HG03442 (cell line): ENCODE measurements around the gene TLX1.
"Not testable (repeated sequence)": the region's sequence is repeated elsewhere in the genome, so short reads cannot be mapped to it uniquely, and the experiment has no call there.

Source experiments
- ATAC-seq: cut with Tn5 transposase; IDR thresholded peaks from one replicate; pipeline ENCODE4 v1.9.1; 2021; ENCODE audit warnings: mild to moderate bottlenecking, moderate library complexity; ENCODE audit not compliant: unreplicated experiment

TLX1 gene

GRCh38 chr10:101146392-101147251 lies 15.5 kb downstream of the TLX1 start:
- ATAC-seq = no peak

GRCh38 chr10:101151395-101151794 lies 20.3 kb downstream of the TLX1 start:
- no peak for ATAC-seq

- ATAC-seq = no peak
Measured at GRCh38 chr10:101152316-101152715, 21.2 kb downstream of the TLX1 start.

GRCh38 chr10:101154506-101154905 lies 23.4 kb downstream of the TLX1 start:
- not testable (repeated sequence) for ATAC-seq

- no peak for ATAC-seq
Measured at GRCh38 chr10:101155896-101156295, 24.8 kb downstream of the TLX1 start.

- ATAC-seq = no peak
Measured at GRCh38 chr10:101157756-101158458, 26.8 kb downstream of the TLX1 start.

- no peak for ATAC-seq
Measured at GRCh38 chr10:101158459-101159058, 27.5 kb downstream of the TLX1 start.

- ATAC-seq = no peak
Measured at GRCh38 chr10:101161494-101162299, 30.6 kb downstream of the TLX1 start.

GRCh38 chr10:101162677-101163076 lies 31.6 kb downstream of the TLX1 start:
- no peak for ATAC-seq

GRCh38 chr10:101164020-101164419 lies 32.9 kb downstream of the TLX1 start:
- ATAC-seq = no peak

- no peak for ATAC-seq
Measured at GRCh38 chr10:101165736-101166135, 34.6 kb downstream of the TLX1 start.

- ATAC-seq = no peak
Measured at GRCh38 chr10:101166430-101166829, 35.3 kb downstream of the TLX1 start.

- ATAC-seq = no peak
Measured at GRCh38 chr10:101172741-101173140, 41.6 kb downstream of the TLX1 start.

GRCh38 chr10:101174319-101174718 lies 43.2 kb downstream of the TLX1 start:
- ATAC-seq = no peak

GRCh38 chr10:101176577-101176976 lies 45.5 kb downstream of the TLX1 start:
- no peak for ATAC-seq

GRCh38 chr10:101182936-101183335 lies 51.8 kb downstream of the TLX1 start:
- no peak for ATAC-seq

- no peak for ATAC-seq
Measured at GRCh38 chr10:101183458-101184183, 52.5 kb downstream of the TLX1 start.
